Panc1 (cell line): ENCODE data around the gene RNF144B. TPM values are rescaled to one million over a fixed set of nuclear protein-coding genes. Genes with fewer than 3 reads are reported as not detected.

ENCODE experiments used
- ATAC-seq: fragments of 200-7000 bp; cut with Tn5 transposase; 2 replicates; pipeline ENCODE4 v1.9.1; 2020; ENCODE audit warnings: mild to moderate bottlenecking, moderate library complexity
- BruUV-seq: library from RNA; stranded (reverse); fragments of 400-500 nt; replicated peaks from 2 replicates; lab custom pipeline; 2021; lab: Mats Ljungman, UMichigan
- CTCF ChIA-PET: fragments of 300-600 bp; sonication (Branson Sonifier 250); formaldehyde crosslinking; loops from one replicate; lab custom pipeline; 2022; ENCODE audit warnings: antibody characterized with exemption; lab: Charles Lee
- POLR2A ChIA-PET: fragments of 300-600 bp; sonication (Branson Sonifier 250); formaldehyde crosslinking; loops from one replicate; lab custom pipeline; 2022; ENCODE audit warnings: antibody characterized with exemption; lab: Charles Lee
- DNase-seq: peaks from one replicate; pipeline ENCODE4 v3.0.0-alpha.2; 2010; ENCODE audit warnings: low read depth, low spot score
- H3K27ac ChIP-seq: 2 replicates; pipeline ENCODE4 v1.5.1; 2011; ENCODE audit warnings: mild to moderate bottlenecking, low read length, inconsistent platforms
- H3K27me3 ChIP-seq: fragments of 200-500 bp; sonication (Bioruptor generic); 2 replicates; pipeline ENCODE4 v1.6.0; 2014; ENCODE audit warnings: low read length, inconsistent platforms; ENCODE audit not compliant: control insufficient read depth, insufficient read depth
- H3K36me3 ChIP-seq: fragments of 200-500 bp; sonication (Bioruptor generic); 2 replicates; pipeline ENCODE4 v1.5.1; 2014; ENCODE audit warnings: inconsistent platforms, mild to moderate bottlenecking, low read length, moderate library complexity; ENCODE audit not compliant: control insufficient read depth, insufficient read depth
- H3K4me1 ChIP-seq: 2 replicates; pipeline ENCODE4 v1.5.1; 2011; ENCODE audit warnings: inconsistent platforms, mild to moderate bottlenecking, low read length, moderate library complexity; ENCODE audit not compliant: control insufficient read depth, insufficient read depth
- H3K4me3 ChIP-seq, 2 experiments: 2 replicates each; pipeline ENCODE4 v1.5.1; 2011 to 2012; ENCODE audit warnings: low read depth in 2 of 2, low read length in 2 of 2, mild to moderate bottlenecking in 2 of 2, inconsistent platforms in 1 of 2, moderate library complexity in 1 of 2
- H3K9me3 ChIP-seq: fragments of 200-500 bp; sonication (Bioruptor generic); 2 replicates; pipeline ENCODE4 v1.5.1; 2014; ENCODE audit warnings: low read depth, mild to moderate bottlenecking, inconsistent platforms, low read length, moderate library complexity; ENCODE audit not compliant: control insufficient read depth, insufficient read depth
- POLR2AphosphoS5 ChIP-seq: IDR thresholded peaks from 2 replicates; pipeline ENCODE4 v1.6.1; 2012; ENCODE audit warnings: mild to moderate bottlenecking, low read depth, low read length, moderate library complexity
- SIN3A ChIP-seq: IDR thresholded peaks from 2 replicates; pipeline ENCODE4 v1.6.1; 2012; ENCODE audit warnings: low read depth, mild to moderate bottlenecking, low read length, moderate library complexity, borderline replicate concordance; ENCODE audit not compliant: insufficient read depth
- TCF7L2 ChIP-seq: IDR thresholded peaks from 2 replicates; pipeline ENCODE4 v1.6.1; 2011; ENCODE audit warnings: mild to moderate bottlenecking, low read depth, low read length, inconsistent platforms
- in situ Hi-C: cut with HindIII; loops from 2 replicates; pipeline ENCODE4 v1.10.0; 2016; ENCODE audit warnings: low sequenced_read_pairs, low pct_unique_long_range_greater_than_20kb
- intact Hi-C: fragments of 100-400 bp; cut with micrococcal nuclease; formaldehyde crosslinking; loops from one replicate; pipeline ENCODE4 v1.10.0; 2022; ENCODE audit not compliant: unreplicated experiment
- total RNA-seq: library from RNA; stranded (reverse); gene quantifications from one replicate; pipeline ENCODE4 v1.2.1, GENCODE V29; 2021; ENCODE audit not compliant: unreplicated experiment
- TF ChIP-seq, protein P1 (sequence below), 2 experiments: IDR thresholded peaks; 2 replicates each; pipeline ENCODE4 v1.6.1; 2011 to 2012; ENCODE audit warnings: low read depth in 2 of 2, control low read depth in 1 of 2, low read length in 1 of 2, mild to moderate bottlenecking in 1 of 2, moderate library complexity in 1 of 2; ENCODE audit not compliant: insufficient read depth in 1 of 2
- TF ChIP-seq, protein P2 (sequence below): fragments of 450-650 bp; IDR thresholded peaks from 2 replicates; pipeline ENCODE4 v1.5.1; 2017; ENCODE audit warnings: mild to moderate bottlenecking

The RNF144B gene
- total RNA-seq, 1 experiment from 2014 or later: 5.6 TPM

DNA sequence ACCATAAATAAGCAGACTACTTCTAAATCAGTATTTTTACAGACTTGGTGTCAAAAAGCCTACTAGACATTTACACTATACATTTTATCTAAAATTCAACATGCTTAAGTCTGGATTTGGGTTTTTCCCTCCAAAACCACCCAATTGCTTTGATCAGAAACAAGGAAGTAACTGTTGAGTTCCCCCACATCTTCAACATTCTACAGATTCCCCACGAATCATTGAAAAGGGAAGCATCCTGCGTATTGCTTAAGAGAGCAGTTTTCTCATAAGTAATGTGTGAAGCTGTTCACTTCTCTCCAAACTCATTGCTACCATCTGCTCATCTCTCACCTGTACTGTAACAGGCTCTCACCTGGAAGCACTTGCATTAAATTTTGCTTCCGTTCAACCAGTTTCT lies 36.4 kb upstream of the RNF144B start:
- in situ Hi-C loops: no loop called here
- H3K4me1 ChIP-seq: peaks cover 3% of the 10 kb centered on the region; the same call in 1 of the 2 replicates
- no peak overlapping the region for H3K27ac ChIP-seq
- H3K9me3 ChIP-seq: no peaks in the 10 kb centered on the region
- ATAC-seq: no peak
- BruUV-seq: no TSS peak
- intact Hi-C loops: no loop called here
- H3K27me3 ChIP-seq: peaks cover 3% of the 10 kb centered on the region; the same call in 1 of the 2 replicates
- CTCF ChIA-PET: no interaction called here
- TF ChIP-seq TCF7L2 (no peak), SIN3A (no peak), POLR2AphosphoS5 (no peak)
- TF ChIP-seq, protein P1, sequence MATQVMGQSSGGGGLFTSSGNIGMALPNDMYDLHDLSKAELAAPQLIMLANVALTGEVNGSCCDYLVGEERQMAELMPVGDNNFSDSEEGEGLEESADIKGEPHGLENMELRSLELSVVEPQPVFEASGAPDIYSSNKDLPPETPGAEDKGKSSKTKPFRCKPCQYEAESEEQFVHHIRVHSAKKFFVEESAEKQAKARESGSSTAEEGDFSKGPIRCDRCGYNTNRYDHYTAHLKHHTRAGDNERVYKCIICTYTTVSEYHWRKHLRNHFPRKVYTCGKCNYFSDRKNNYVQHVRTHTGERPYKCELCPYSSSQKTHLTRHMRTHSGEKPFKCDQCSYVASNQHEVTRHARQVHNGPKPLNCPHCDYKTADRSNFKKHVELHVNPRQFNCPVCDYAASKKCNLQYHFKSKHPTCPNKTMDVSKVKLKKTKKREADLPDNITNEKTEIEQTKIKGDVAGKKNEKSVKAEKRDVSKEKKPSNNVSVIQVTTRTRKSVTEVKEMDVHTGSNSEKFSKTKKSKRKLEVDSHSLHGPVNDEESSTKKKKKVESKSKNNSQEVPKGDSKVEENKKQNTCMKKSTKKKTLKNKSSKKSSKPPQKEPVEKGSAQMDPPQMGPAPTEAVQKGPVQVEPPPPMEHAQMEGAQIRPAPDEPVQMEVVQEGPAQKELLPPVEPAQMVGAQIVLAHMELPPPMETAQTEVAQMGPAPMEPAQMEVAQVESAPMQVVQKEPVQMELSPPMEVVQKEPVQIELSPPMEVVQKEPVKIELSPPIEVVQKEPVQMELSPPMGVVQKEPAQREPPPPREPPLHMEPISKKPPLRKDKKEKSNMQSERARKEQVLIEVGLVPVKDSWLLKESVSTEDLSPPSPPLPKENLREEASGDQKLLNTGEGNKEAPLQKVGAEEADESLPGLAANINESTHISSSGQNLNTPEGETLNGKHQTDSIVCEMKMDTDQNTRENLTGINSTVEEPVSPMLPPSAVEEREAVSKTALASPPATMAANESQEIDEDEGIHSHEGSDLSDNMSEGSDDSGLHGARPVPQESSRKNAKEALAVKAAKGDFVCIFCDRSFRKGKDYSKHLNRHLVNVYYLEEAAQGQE (IDR thresholded peaks at IDR 0.05; ENCODE audit: insufficient read depth in 1 of 2, low read depth in 2 of 2, low read length in 1 of 2): no peak
- TF ChIP-seq, protein P2, sequence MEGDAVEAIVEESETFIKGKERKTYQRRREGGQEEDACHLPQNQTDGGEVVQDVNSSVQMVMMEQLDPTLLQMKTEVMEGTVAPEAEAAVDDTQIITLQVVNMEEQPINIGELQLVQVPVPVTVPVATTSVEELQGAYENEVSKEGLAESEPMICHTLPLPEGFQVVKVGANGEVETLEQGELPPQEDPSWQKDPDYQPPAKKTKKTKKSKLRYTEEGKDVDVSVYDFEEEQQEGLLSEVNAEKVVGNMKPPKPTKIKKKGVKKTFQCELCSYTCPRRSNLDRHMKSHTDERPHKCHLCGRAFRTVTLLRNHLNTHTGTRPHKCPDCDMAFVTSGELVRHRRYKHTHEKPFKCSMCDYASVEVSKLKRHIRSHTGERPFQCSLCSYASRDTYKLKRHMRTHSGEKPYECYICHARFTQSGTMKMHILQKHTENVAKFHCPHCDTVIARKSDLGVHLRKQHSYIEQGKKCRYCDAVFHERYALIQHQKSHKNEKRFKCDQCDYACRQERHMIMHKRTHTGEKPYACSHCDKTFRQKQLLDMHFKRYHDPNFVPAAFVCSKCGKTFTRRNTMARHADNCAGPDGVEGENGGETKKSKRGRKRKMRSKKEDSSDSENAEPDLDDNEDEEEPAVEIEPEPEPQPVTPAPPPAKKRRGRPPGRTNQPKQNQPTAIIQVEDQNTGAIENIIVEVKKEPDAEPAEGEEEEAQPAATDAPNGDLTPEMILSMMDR: no peak
- POLR2A ChIA-PET: no interaction called here
- DNase-seq: no peak
- no peak overlapping the region for H3K4me3 ChIP-seq
- H3K36me3 ChIP-seq: no peaks in the 10 kb centered on the region

DNA sequence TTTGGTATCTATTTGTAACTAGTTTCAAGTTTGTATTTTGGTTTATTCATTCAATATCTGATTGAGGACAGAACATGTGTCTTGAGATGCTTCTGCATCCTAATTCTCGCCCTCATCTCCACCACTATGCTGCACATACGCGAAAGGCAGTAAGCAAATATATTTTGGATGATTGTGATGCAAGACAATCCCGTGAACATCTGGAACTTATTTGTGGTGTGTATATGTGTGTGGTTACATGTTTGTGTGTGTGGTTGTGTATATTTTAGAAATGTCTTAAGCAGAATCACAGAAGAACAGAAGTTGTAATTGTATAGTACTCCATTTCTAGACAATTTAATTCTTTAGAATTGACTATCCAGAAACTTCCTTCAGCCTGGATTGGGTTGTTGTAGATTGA lies 35.1 kb upstream of the RNF144B start:
- Histone ChIP-seq H3K36me3 (no peaks in the 10 kb centered on the region), H3K27ac (no peak overlapping the region), H3K9me3 (no peaks in the 10 kb centered on the region), H3K27me3 (peaks cover 3% of the 10 kb centered on the region; the same call in 1 of the 2 replicates), H3K4me3 (no peak overlapping the region), H3K4me1 (no peaks in the 10 kb centered on the region)
- TF ChIP-seq, protein P1 (IDR thresholded peaks at IDR 0.05; ENCODE audit: insufficient read depth in 1 of 2, low read depth in 2 of 2, low read length in 1 of 2): no peak
- TF ChIP-seq SIN3A (no peak), POLR2AphosphoS5 (no peak), TCF7L2 (no peak)
- TF ChIP-seq, protein P2: no peak
- in situ Hi-C loops: no loop called here
- POLR2A ChIA-PET: no interaction called here
- intact Hi-C loops: no loop called here
- no peak for ATAC-seq
- DNase-seq: no peak
- BruUV-seq: no TSS peak
- CTCF ChIA-PET: no interaction called here
